ENCODE results near the gene NSMCE1. TPM values are rescaled to one million over a fixed set of nuclear protein-coding genes. Genes with fewer than 3 reads are reported as not detected.
"Not testable (repeated sequence)": the region's sequence is repeated elsewhere in the genome, so short reads cannot be mapped to it uniquely, and the experiment has no call there.

NSMCE1 gene
- total and polyA plus RNA-seq, 7 experiments from 2014 or later: 45.5 to 220 (median 71.7) TPM

- H3K9me3 Mint-ChIP-seq; H3K4me3 Mint-ChIP-seq; H3K27me3 Mint-ChIP-seq; DNase-seq; intact Hi-C loops (cut with micrococcal nuclease); H3K27me3 ChIP-seq (ENCODE audit: control insufficient read depth in 2 of 2, insufficient read depth in 2 of 2, low read length in 2 of 2); CTCF ChIA-PET; H3K27ac Mint-ChIP-seq; ATAC-seq; H3K36me3 Mint-ChIP-seq; H3K27ac ChIP-seq (ENCODE audit: low read depth, low read length); H3K4me3 ChIP-seq (ENCODE audit: low read length); H3K9me3 ChIP-seq (ENCODE audit: control insufficient read depth in 2 of 3, low read length in 3 of 3): not testable (repeated sequence)
- peaks cover 0 to 13% (median 4%) of the 10 kb centered on the region in 3 experiments for H3K36me3 ChIP-seq (ENCODE audit: control insufficient read depth in 2 of 3, insufficient read depth in 3 of 3, low read length in 3 of 3)
- peaks cover 12 to 58% (median 42%) of the 10 kb centered on the region in 7 donors for H3K4me1 Mint-ChIP-seq
- POLR2A ChIA-PET: interaction anchor here (6.6 kb wide), 1 partner anchor 25 kb away, joined by 128 read pairs; no protein-coding TSS in a partner anchor
- H3K4me1 ChIP-seq (ENCODE audit: control insufficient read depth in 2 of 2, insufficient read depth in 2 of 2, low read length in 2 of 2): peaks cover 13 to 26% of the 10 kb centered on the region in 2 donors
Observed at GRCh38 chr16:27207121-27207520, 61.5 kb downstream of the NSMCE1 start.

- Mint-ChIP-seq H3K27me3 (peaks cover 0 to 3% (median 0%) of the 10 kb centered on the region in 5 donors), H3K4me1 (peaks cover 22 to 61% (median 45%) of the 10 kb centered on the region in 7 donors), H3K9me3 (peaks cover 0 to 4% (median 0%) of the 10 kb centered on the region in 11 donors), H3K27ac (peak overlapping the region in 2 of 9 donors; percentile 22 to 99), H3K4me3 (peak overlapping the region in 5 of 10 donors; percentile 9 to 99 (median 27)), H3K36me3 (peaks cover 0 to 14% (median 6%) of the 10 kb centered on the region in 5 donors)
- H3K36me3 ChIP-seq (ENCODE audit: control insufficient read depth in 2 of 3, insufficient read depth in 3 of 3, low read length in 3 of 3): peaks cover 0 to 11% (median 0%) of the 10 kb centered on the region in 3 experiments
- ATAC-seq (no peak), DNase-seq (no peak)
- no peak overlapping the region for H3K4me3 ChIP-seq (ENCODE audit: low read length)
- intact Hi-C loops (cut with micrococcal nuclease): no loop called here
- H3K27me3 ChIP-seq (ENCODE audit: control insufficient read depth in 2 of 2, insufficient read depth in 2 of 2, low read length in 2 of 2): no peaks in the 10 kb centered on the region
- H3K27ac ChIP-seq (ENCODE audit: low read depth, low read length): no peak overlapping the region
- CTCF ChIA-PET: interaction anchor here (0.7 to 4.7 kb wide), 6 partner anchors 10 to 29 kb away, joined by 3 to 29 read pairs (median 11); no protein-coding TSS in a partner anchor
- POLR2A ChIA-PET: interaction anchor here (0.8 to 6.6 kb wide), 10 partner anchors 8 to 161 kb away, joined by 3 to 128 read pairs (median 24); no protein-coding TSS in a partner anchor
- H3K9me3 ChIP-seq (ENCODE audit: control insufficient read depth in 2 of 3, low read length in 3 of 3): no peaks in the 10 kb centered on the region
- H3K4me1 ChIP-seq (ENCODE audit: control insufficient read depth in 2 of 2, insufficient read depth in 2 of 2, low read length in 2 of 2): peaks cover 26 to 32% of the 10 kb centered on the region in 2 donors
Observed at GRCh38 chr16:27205423-27206065, 63.0 kb downstream of the NSMCE1 start.

GRCh38 chr16:27204312-27204915 is 64.2 kb downstream of the NSMCE1 start:
- Histone ChIP-seq H3K27ac (ENCODE audit: low read depth, low read length) (peak overlapping the region; percentile 93), H3K36me3 (ENCODE audit: control insufficient read depth in 2 of 3, insufficient read depth in 3 of 3, low read length in 3 of 3) (peaks cover 0 to 3% (median 0%) of the 10 kb centered on the region in 3 experiments), H3K9me3 (ENCODE audit: control insufficient read depth in 2 of 3, low read length in 3 of 3) (no peaks in the 10 kb centered on the region), H3K4me3 (ENCODE audit: low read length) (peak overlapping the region; percentile 97), H3K27me3 (ENCODE audit: control insufficient read depth in 2 of 2, insufficient read depth in 2 of 2, low read length in 2 of 2) (no peaks in the 10 kb centered on the region), H3K4me1 (ENCODE audit: control insufficient read depth in 2 of 2, insufficient read depth in 2 of 2, low read length in 2 of 2) (peaks cover 35 to 42% of the 10 kb centered on the region in 2 donors)
- Mint-ChIP-seq H3K4me1 (peaks cover 34 to 64% (median 53%) of the 10 kb centered on the region in 7 donors), H3K4me3 (peak overlapping the region; percentile 91 to 100 (median 98)), H3K9me3 (peaks cover 0 to 4% (median 0%) of the 10 kb centered on the region in 11 donors), H3K27me3 (peaks cover 0 to 3% (median 0%) of the 10 kb centered on the region in 5 donors), H3K36me3 (peaks cover 0 to 10% (median under 1%) of the 10 kb centered on the region in 5 donors), H3K27ac (peak overlapping the region; percentile 94 to 100 (median 100))
- CTCF ChIA-PET: interaction anchor here (0.6 to 4.7 kb wide), 8 partner anchors 23 to 114 kb away, joined by 3 to 29 read pairs (median 4); no protein-coding TSS in a partner anchor
- ATAC-seq (no peak), DNase-seq (no peak)
- POLR2A ChIA-PET: interaction anchor here (0.6 to 6.6 kb wide), 29 partner anchors 7 to 365 kb away, joined by 3 to 128 read pairs (median 8); no protein-coding TSS in a partner anchor
- intact Hi-C loops (cut with micrococcal nuclease): loop anchor here in 1 of 2 donors (5.0 kb wide), 1 partner anchor 37 kb away; no protein-coding TSS in a partner anchor

- DNase-seq (peak; percentile 96 to 100 (median 100)), ATAC-seq (peak; percentile 87)
- Mint-ChIP-seq H3K27me3 (peaks cover 0 to 3% (median 0%) of the 10 kb centered on the region in 5 donors), H3K4me3 (peak within 1 kb of the TSS; percentile 91 to 100 (median 98)), H3K36me3 (peaks cover 0 to 15% (median 0%) of the 10 kb centered on the region in 5 donors), H3K9me3 (peaks cover 0 to 8% (median 0%) of the 10 kb centered on the region in 11 donors), H3K27ac (peak within 1 kb of the TSS; percentile 94 to 100 (median 100)), H3K4me1 (peaks cover 41 to 70% (median 59%) of the 10 kb centered on the region in 7 donors)
- Histone ChIP-seq H3K36me3 (ENCODE audit: control insufficient read depth in 2 of 3, insufficient read depth in 3 of 3, low read length in 3 of 3) (peaks cover 0 to 3% (median 0%) of the 10 kb centered on the region in 3 experiments), H3K4me1 (ENCODE audit: control insufficient read depth in 2 of 2, insufficient read depth in 2 of 2, low read length in 2 of 2) (peaks cover 40 to 49% of the 10 kb centered on the region in 2 donors), H3K4me3 (ENCODE audit: low read length) (peak within 1 kb of the TSS; percentile 97), H3K27ac (ENCODE audit: low read depth, low read length) (peak within 1 kb of the TSS; percentile 93), H3K27me3 (ENCODE audit: control insufficient read depth in 2 of 2, insufficient read depth in 2 of 2, low read length in 2 of 2) (no peaks in the 10 kb centered on the region), H3K9me3 (ENCODE audit: control insufficient read depth in 2 of 3, low read length in 3 of 3) (no peaks in the 10 kb centered on the region)
- ChIA-PET CTCF (interaction anchor here (0.6 to 4.7 kb wide), 10 partner anchors 16 to 115 kb away, joined by 3 to 29 read pairs (median 4); no protein-coding TSS in a partner anchor), POLR2A (interaction anchor here (0.6 to 6.6 kb wide), 32 partner anchors 8 to 366 kb away, joined by 3 to 128 read pairs (median 7); no protein-coding TSS in a partner anchor)
- intact Hi-C loops (cut with micrococcal nuclease): loop anchor here (1.0 to 5.0 kb wide), 10 partner anchors 8 to 347 kb away; partner anchors contain the start of genes NSMCE1 (in 2 of the 2), IL21R (in 1 of the 2) and KATNIP (in 1 of the 2)
Observed at GRCh38 chr16:27203507-27204311, 64.9 kb downstream of the NSMCE1 start, which contains the start of gene KDM8. TSS of gene KDM8 (plus strand) at chr16:27203526. CDS start at chr16:27210124, 6,598 bp downstream.

- ATAC-seq (peak; percentile 88), DNase-seq (peak in 1 of 9 donors; percentile 87)
- H3K9me3 ChIP-seq (ENCODE audit: control insufficient read depth in 2 of 3, low read length in 3 of 3): no peaks in the 10 kb centered on the region
- H3K36me3 ChIP-seq (ENCODE audit: control insufficient read depth in 2 of 3, insufficient read depth in 3 of 3, low read length in 3 of 3): peaks cover 0 to 2% (median 0%) of the 10 kb centered on the region in 3 experiments
- no peaks in the 10 kb centered on the region for H3K27me3 ChIP-seq (ENCODE audit: control insufficient read depth in 2 of 2, insufficient read depth in 2 of 2, low read length in 2 of 2)
- peaks cover 0 to 3% (median 0%) of the 10 kb centered on the region in 5 donors for H3K27me3 Mint-ChIP-seq
- POLR2A ChIA-PET: interaction anchor here (0.6 to 6.6 kb wide), 28 partner anchors 9 to 261 kb away, joined by 3 to 128 read pairs (median 8); no protein-coding TSS in a partner anchor
- peak overlapping the region; percentile 90 for H3K4me3 ChIP-seq (ENCODE audit: low read length)
- peaks cover 0 to 19% (median 0%) of the 10 kb centered on the region in 5 donors for H3K36me3 Mint-ChIP-seq
- intact Hi-C loops (cut with micrococcal nuclease): loop anchor here (1.0 to 5.0 kb wide), 10 partner anchors 8 to 347 kb away; partner anchors contain the start of genes NSMCE1 (in 2 of the 2), IL21R (in 1 of the 2) and KATNIP (in 1 of the 2)
- peak overlapping the region; percentile 91 to 100 (median 98) for H3K4me3 Mint-ChIP-seq
- H3K27ac ChIP-seq (ENCODE audit: low read depth, low read length): peak overlapping the region; percentile 93
- H3K4me1 Mint-ChIP-seq: peaks cover 46 to 77% (median 66%) of the 10 kb centered on the region in 7 donors
- H3K9me3 Mint-ChIP-seq: peaks cover 0 to 8% (median 0%) of the 10 kb centered on the region in 11 donors
- CTCF ChIA-PET: interaction anchor here (0.6 to 4.7 kb wide), 8 partner anchors 15 to 116 kb away, joined by 3 to 29 read pairs (median 6); no protein-coding TSS in a partner anchor
- peaks cover 40 to 56% of the 10 kb centered on the region in 2 donors for H3K4me1 ChIP-seq (ENCODE audit: control insufficient read depth in 2 of 2, insufficient read depth in 2 of 2, low read length in 2 of 2)
- H3K27ac Mint-ChIP-seq: peak overlapping the region; percentile 94 to 100 (median 100)
Observed at GRCh38 chr16:27202923-27203506, 65.6 kb downstream of the NSMCE1 start.
